Adrenal gland (tissue), 12 donors: ENCODE measurements around the gene ZNF84. TPM values are rescaled to one million over a fixed set of nuclear protein-coding genes. Genes with fewer than 3 reads are reported as not detected.

Experiments
- DNase-seq, 7 donors: peaks; one replicate each; pipeline ENCODE4 v3.0.0-alpha.2; 2019 to 2020
- H3K27ac ChIP-seq, 5 donors: fragments of 200-600 bp; sonication (generic) in 4 of 5; 1 replicate in 3 of 5; 2 replicates in 2 of 5; pipeline versions ENCODE4 v1.5.1 to v1.8.0; 2016 to 2020; ENCODE audit warnings: mild to moderate bottlenecking in 1 of 5
- H3K27me3 ChIP-seq: fragments of 200-600 bp; 2 replicates; pipeline ENCODE4 v1.8.0; 2021
- H3K36me3 ChIP-seq, 2 donors: fragments of 200-600 bp; replicated peaks in 1 of 2; 1 replicate in 1 of 2; 2 replicates in 1 of 2; pipeline versions ENCODE4 v1.5.1 to v1.8.0; 2018 to 2022
- H3K4me1 ChIP-seq, 2 donors: fragments of 200-600 bp; replicated peaks in 1 of 2; 1 replicate in 1 of 2; 2 replicates in 1 of 2; pipeline versions ENCODE4 v1.5.1 to v1.8.0; 2018 to 2021
- H3K4me3 ChIP-seq, 4 donors: fragments of 200-600 bp; sonication (generic) in 3 of 4; one replicate each; pipeline ENCODE4 v1.5.1; 2016 to 2018
- H3K9me3 ChIP-seq, 3 donors: fragments of 200-600 bp; sonication (generic) in 1 of 3; replicated peaks in 1 of 3; 1 replicate in 2 of 3; 2 replicates in 1 of 3; pipeline versions ENCODE4 v1.5.1 to v1.8.0; 2016 to 2021
- POLR2A ChIP-seq, 2 donors: fragments of 450-650 bp; IDR thresholded peaks; one replicate each; pipeline ENCODE4 v1.6.1; 2017; ENCODE audit warnings: antibody characterized with exemption in 2 of 2, mild to moderate bottlenecking in 2 of 2, moderate library complexity in 1 of 2
- WGBS, 4 donors: extraction: QIAGEN DNeasy Blood & Tissue Kit in 2 of 4; methylation state at CpG; one replicate each; pipeline versions ENCODE4 v1.1.5 to v1.1.7; 2013 to 2017; 5-methylcytosine and 5-hydroxymethylcytosine counted together
- intact Hi-C, 2 donors: fragments of 100-400 bp; cut with DNase I; formaldehyde crosslinking; loops; one replicate each; pipeline versions ENCODE4 v1.14.1 to v1.15.0; 2022 to 2023
- polyA plus RNA-seq, 3 donors: library from polyadenylated mRNA; stranded (reverse); fragments of 200-250 nt in 2 of 3; fragments of 350-450 nt in 1 of 3; fragmentation: Illumina TruSeq in 1 of 3; extraction: RNeasy Lipid Tissue Mini Kit (QIAGEN cat#74804) in 1 of 3; gene quantifications; one replicate each; pipeline ENCODE4 v1.2.3, GENCODE V29; 2013 to 2014
- total RNA-seq, 9 donors: library from RNA; depleted of rRNA in 4 of 9; stranded (reverse); fragments of >200 nt in 4 of 9; fragments of 120-200 nt in 1 of 9; fragmentation: NEBNext Ultra II Directional in 1 of 9; extraction: Animal tissue kit (Norgen Biotek cat#: 25700) in 1 of 9; gene quantifications; one replicate each; pipeline versions ENCODE4 v1.1.0 to v1.2.4, GENCODE V29; 2013 to 2023
- TF ChIP-seq, protein P1 (sequence below), 6 experiments: fragments of 450-650 bp in 4 of 6; fragments of 200-600 bp in 2 of 6; sonication (generic) in 1 of 6; IDR thresholded peaks; 1 replicate in 5 of 6; 2 replicates in 1 of 6; pipeline versions ENCODE4 v1.5.1 to v1.8.0; 2016 to 2021; ENCODE audit warnings: antibody characterized with exemption in 6 of 6, mild to moderate bottlenecking in 2 of 6, moderate library complexity in 1 of 6
- donor health status: healthy with polysubstance abuse.
- donor health status: Bipolar disorder and iron deficiency.
- donor health status: DM: yes; HTN: yes; CAD: no.
- donor health status: DM: no; HTN: no; CAD: no.
- donor health status: DM: no; HTN: no; CAD: no.
- donor health status: DM: yes; HTN: yes; CAD: no.

ZNF84 gene
- total and polyA plus RNA-seq, 12 donors = 8.0 to 42.3 (median 18.7) TPM

DNA sequence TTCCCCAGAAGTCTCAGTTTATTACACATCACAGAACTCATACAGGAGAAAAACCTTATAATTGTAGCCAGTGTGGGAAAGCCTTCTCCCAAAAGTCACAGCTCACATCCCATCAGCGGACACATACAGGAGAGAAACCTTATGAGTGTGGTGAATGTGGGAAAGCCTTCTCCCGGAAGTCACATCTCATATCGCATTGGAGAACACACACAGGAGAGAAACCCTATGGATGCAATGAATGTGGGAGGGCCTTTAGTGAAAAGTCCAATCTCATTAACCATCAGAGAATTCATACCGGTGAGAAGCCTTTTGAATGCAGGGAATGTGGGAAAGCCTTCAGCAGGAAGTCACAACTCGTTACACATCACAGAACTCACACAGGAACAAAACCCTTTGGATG, 20.1 kb downstream of the ZNF84 start:
- intact Hi-C loops = no loop called here
- 94 to 98% (median 95%) methylated on average over 5 of the region's 5 CpGs for WGBS, 4 donors
- Histone ChIP-seq H3K9me3 (peaks cover 37 to 100% (median 78%) of the 10 kb centered on the region in 3 donors), H3K4me3 (peak overlapping the region in 1 of 4 donors; percentile 21), H3K27me3 (no peaks in the 10 kb centered on the region), H3K36me3 (peaks cover 0 to 6% of the 10 kb centered on the region in 2 donors), H3K27ac (no peak overlapping the region), H3K4me1 (no peaks in the 10 kb centered on the region)
- DNase-seq = no peak
- TF ChIP-seq POLR2A (IDR thresholded peaks at IDR 0.05) = no peak
- TF ChIP-seq, protein P1, sequence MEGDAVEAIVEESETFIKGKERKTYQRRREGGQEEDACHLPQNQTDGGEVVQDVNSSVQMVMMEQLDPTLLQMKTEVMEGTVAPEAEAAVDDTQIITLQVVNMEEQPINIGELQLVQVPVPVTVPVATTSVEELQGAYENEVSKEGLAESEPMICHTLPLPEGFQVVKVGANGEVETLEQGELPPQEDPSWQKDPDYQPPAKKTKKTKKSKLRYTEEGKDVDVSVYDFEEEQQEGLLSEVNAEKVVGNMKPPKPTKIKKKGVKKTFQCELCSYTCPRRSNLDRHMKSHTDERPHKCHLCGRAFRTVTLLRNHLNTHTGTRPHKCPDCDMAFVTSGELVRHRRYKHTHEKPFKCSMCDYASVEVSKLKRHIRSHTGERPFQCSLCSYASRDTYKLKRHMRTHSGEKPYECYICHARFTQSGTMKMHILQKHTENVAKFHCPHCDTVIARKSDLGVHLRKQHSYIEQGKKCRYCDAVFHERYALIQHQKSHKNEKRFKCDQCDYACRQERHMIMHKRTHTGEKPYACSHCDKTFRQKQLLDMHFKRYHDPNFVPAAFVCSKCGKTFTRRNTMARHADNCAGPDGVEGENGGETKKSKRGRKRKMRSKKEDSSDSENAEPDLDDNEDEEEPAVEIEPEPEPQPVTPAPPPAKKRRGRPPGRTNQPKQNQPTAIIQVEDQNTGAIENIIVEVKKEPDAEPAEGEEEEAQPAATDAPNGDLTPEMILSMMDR (IDR thresholded peaks at IDR 0.05) = no peak

DNA sequence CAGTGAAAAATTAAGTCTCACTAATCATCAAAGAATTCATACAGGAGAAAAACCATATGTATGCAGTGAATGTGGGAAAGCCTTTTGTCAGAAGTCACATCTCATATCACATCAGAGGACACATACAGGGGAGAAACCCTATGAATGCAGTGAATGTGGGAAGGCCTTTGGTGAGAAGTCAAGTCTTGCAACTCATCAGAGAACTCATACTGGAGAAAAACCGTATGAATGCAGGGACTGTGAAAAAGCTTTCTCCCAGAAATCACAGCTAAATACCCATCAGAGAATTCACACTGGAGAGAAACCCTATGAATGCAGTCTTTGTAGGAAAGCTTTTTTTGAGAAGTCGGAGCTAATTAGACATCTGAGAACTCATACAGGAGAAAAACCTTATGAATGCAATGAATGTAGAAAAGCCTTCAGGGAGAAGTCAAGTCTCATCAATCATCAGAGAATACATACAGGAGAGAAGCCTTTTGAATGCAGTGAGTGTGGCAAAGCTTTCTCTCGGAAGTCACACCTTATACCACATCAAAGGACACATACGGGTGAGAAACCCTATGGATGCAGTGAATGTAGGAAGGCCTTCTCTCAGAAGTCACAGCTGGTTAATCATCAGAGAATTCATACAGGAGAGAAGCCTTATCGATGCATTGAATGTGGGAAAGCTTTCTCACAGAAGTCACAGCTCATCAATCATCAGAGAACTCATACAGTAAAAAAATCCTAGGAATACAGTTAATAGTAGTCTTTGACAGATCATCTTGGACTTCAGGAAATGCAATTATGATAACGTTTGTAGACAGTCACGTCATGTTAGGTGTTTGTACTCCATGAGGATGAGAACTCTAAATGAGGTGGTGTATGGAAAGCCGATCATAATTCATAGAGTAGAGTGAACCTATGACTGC, 21.1 kb downstream of the ZNF84 start:
- no peaks in the 10 kb centered on the region for H3K36me3 ChIP-seq
- H3K27me3 ChIP-seq = no peaks in the 10 kb centered on the region
- peak overlapping the region in 1 of 4 donors; percentile 15 for H3K4me3 ChIP-seq
- intact Hi-C loops = no loop called here
- 92 to 97% (median 96%) methylated on average over 8 of the region's 8 CpGs for WGBS, 4 donors
- no peak for DNase-seq
- peaks cover 37 to 100% (median 78%) of the 10 kb centered on the region in 3 donors for H3K9me3 ChIP-seq
- no peak for TF ChIP-seq POLR2A (IDR thresholded peaks at IDR 0.05)
- TF ChIP-seq, protein P1 (IDR thresholded peaks at IDR 0.05) = no peak
- no peaks in the 10 kb centered on the region for H3K4me1 ChIP-seq
- H3K27ac ChIP-seq = no peak overlapping the region

DNA sequence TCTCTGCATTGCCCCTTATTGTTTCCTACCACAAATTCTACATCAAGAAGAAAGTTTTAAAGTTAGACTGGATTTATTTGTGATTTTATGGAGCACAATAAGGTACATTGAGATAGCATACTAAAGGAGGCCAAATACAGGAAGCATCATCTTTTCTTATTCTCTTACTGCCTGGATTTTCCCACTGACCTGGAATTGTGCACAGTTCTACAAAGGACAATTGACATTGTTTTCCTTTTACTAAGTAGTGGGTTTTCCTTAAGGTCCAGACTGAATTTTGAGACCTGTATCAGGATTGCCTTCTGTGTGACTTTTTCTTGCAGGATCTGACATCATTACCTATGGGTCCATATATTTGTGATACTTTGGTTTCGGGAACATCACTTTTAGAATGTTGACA, 24.6 kb downstream of the ZNF84 start:
- intact Hi-C loops = no loop called here
- Histone ChIP-seq H3K4me3 (no peak overlapping the region), H3K27ac (no peak overlapping the region), H3K36me3 (no peaks in the 10 kb centered on the region), H3K27me3 (no peaks in the 10 kb centered on the region), H3K4me1 (no peaks in the 10 kb centered on the region), H3K9me3 (peaks cover 35 to 97% (median 64%) of the 10 kb centered on the region in 3 donors)
- TF ChIP-seq, protein P1 (IDR thresholded peaks at IDR 0.05) = no peak
- no peak for TF ChIP-seq POLR2A (IDR thresholded peaks at IDR 0.05)
- no peak for DNase-seq
- 93 to 100% (median 98%) methylated on average over 1 of the region's 1 CpG for WGBS, 4 donors

DNA sequence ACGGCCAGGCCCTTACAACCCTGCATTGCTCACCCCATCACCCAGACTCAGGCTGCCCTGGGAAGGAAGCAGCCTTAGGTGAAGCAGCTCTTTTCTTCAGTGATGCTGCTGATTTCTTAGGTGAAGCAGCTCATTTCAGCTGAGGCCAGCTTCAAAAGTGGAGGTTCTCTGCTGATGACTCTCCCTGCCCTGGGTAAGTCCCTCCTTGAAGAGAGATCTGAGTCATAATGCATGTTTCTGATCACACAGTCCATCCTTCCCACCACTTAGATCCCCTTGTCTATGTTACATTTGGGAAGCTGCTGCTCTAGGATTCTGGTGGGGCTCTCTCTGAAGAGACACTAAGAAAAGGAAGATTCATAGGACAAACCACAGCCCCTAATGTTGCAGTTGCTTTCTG, 26.2 kb downstream of the ZNF84 start:
- Histone ChIP-seq H3K4me3 (no peak overlapping the region), H3K9me3 (peaks cover 26 to 94% (median 49%) of the 10 kb centered on the region in 3 donors), H3K27ac (no peak overlapping the region), H3K36me3 (no peaks in the 10 kb centered on the region), H3K4me1 (no peaks in the 10 kb centered on the region), H3K27me3 (no peaks in the 10 kb centered on the region)
- intact Hi-C loops = no loop called here
- no peak for DNase-seq
- WGBS, 4 donors = 82 to 100% (median 93%) methylated on average over 1 of the region's 1 CpG
- TF ChIP-seq, protein P1 (IDR thresholded peaks at IDR 0.05) = no peak
- TF ChIP-seq POLR2A (IDR thresholded peaks at IDR 0.05) = no peak
